Amniotic stem cell (primary cell): ENCODE data around the gene SPX.

ENCODE experiments used
- DNase-seq: peaks from one replicate; lab custom pipeline; 2025; lab: John Stamatoyannopoulos, UW

Gene SPX

DNA sequence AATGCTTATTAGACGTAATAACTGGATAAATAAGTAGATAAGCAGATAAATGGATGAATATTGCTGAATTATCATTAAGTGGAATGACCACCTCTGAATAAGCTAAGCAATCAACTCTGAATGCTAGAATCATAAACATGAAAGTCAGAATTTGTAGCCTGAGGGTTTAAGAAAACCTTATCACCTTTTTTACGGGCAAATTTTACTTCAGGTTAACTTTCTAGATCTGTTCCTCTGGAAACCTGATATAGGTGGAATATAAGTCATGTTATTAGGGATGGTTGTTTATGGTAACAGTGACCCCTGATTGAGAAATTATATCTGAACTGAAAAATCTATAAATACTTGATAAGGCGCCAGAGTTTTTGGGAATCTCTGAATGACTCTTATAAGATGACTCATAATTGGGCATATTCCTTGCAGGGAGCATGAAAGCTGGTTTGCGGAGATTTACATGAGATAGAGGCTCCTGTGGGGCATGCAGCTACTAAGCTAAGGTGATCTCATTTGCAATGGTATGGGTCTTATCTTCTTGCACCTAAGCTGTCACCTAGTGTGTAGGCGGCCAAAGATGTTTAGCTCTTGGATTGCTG lies 12.1 kb downstream of the SPX start:
- no peak for DNase-seq

DNA sequence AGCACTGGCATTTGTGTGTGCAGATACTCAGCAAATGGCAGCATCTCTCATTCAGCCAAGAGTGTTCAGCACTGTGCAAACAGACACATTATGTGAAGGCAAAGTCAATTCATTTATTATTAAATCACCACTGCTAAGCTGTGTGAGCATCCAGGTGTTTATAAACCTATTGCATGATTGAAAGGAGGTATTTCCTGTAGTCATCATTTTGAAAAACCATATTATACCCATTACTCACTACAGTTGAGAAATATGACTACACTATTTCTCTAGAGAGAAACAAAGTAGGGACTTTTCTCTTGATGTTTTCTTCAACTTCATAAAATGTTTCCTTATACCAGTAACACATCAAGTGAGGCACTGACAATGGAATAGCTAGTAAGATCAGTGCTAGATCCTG lies 13.7 kb downstream of the SPX start:
- DNase-seq = no peak

DNA sequence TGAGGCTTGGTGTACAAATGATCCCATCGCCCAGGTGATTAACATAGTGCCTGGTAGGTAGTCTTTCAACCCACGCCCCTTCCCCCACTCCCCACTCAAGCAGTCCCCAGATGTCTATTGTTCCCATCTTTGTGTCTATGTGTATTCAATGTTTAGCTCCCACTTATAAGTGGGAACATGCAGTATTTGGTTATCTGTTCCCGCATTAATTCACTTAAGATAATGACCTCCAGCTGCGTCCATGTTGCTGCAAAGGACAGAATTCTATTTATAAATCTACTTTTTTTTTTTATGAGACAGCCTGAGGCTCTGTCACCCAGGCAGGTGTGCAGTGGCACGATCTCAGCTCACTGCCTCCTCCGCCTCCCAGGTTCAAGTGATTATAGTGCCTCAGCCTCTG lies 15.7 kb downstream of the SPX start:
- DNase-seq = no peak

DNA sequence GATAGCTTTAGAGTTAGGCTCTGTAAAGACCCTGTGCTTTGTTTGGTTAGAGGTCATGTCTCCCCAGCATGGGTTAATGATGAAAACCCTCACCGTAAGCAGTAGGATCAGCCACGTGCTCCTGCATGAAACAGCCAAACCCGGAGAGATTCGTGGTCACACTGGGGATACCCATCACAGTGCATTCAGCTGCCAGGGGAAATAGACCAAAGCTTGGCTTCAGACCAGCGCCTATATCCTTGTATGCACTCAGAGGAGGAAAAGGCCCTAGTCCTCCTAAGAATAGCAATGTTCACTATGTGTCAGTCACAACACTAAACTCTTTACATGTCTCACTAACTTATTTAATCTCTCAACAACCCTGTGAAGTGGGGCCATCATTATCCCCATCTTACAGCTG lies 16.3 kb downstream of the SPX start:
- DNase-seq = no peak

DNA sequence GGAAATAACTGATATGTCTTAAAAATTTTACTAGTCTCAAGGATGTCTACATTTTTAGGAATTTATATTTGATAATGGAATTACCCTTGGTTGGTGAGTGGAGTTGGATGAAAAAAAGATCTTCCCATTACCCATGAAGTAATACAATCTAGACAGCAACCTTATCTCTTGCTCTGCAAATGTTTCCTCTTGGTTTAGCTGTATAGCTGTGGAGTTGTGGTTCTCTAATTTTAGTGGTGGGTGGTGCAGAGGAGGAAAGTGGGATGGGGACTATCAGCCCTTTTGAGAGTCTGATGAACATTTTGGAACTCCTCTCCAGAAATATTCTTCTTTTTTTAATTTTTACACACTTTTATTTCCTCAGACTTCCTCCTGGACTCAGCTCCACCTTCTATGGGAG lies 17.1 kb downstream of the SPX start:
- DNase-seq = no peak

DNA sequence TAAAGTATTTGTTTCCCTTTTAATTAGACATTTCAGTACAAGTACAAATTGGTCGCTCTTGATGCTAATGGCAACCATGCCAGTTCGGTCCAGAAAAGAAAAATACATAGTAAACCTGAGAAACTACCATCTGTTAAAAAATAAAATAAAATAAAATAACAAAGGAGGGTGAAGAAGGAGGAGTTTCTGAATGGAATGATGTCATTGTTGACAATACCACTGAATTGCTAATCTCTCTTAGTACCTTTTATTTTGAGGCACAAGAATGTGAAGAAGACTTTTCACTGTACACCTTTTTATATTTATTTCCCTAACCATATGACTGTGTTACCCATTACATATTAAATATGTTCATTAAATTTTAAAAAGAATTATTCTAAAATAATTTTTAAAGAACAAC lies 19.5 kb downstream of the SPX start:
- no peak for DNase-seq

DNA sequence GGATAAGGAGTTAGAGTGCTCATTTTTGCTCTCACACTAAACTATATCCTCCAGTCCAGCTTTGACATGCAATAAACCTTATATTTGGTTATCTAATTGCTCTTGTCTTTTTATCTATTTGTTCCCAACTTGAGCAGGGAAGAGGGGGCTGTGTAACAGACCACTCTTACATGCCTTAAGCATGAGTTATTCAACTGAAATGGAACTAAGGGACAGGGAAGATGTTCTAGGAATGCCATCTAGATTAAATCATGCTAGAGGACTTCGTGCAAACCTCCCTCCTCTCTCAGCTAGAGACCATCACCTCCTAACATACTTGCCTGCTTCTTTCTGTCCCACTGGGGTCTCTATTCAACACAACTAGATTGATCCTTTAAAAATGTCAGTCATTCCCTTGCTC lies 20.6 kb downstream of the SPX start:
- no peak for DNase-seq

DNA sequence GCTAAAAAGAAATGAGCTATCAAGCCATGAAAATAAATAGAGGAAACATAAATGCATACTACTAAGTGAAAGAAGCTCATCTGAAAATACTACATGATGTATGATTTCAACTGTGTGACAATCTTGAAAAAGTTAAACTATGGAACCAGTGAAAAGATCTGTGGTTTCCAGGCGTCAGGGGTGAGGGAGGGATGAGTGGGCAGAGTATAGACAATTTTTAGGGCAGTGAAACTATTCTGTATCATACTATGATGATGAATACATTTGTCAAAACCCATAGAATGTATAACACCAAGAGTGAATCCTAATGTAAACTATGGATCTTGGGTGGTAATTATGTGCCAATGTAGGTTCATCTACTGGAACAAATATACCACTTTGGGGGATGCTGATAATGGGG lies 21.3 kb downstream of the SPX start:
- DNase-seq = no peak

DNA sequence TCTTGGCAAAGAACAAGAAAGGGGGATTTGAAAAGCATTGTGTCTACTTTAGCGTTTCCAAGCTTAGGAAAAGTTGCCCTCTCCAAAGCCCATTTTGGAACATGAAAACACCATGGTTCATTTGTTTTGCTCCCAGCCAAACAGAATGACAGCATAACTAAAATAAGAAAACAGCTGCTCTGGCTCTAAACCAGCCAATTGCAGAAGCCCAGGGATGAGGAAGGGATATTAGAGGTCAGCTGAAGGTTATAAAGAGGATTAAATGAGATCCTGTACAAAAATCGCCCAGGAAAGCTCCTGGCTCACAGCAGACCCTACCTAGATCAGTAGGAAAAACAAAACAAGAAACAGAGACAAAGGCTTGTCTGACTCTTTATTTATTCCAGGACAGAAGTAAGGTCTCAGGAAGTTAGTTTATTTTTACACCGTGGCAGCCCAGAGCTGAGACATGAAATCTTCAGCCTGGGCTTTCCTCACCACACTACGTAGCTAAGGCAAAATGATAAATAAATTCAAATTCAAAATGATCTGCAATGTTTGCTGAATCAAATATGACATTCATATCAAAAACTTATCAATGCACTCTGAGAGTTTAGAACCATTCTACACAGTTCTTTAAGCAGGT lies 25.9 kb downstream of the SPX start:
- no peak for DNase-seq

DNA sequence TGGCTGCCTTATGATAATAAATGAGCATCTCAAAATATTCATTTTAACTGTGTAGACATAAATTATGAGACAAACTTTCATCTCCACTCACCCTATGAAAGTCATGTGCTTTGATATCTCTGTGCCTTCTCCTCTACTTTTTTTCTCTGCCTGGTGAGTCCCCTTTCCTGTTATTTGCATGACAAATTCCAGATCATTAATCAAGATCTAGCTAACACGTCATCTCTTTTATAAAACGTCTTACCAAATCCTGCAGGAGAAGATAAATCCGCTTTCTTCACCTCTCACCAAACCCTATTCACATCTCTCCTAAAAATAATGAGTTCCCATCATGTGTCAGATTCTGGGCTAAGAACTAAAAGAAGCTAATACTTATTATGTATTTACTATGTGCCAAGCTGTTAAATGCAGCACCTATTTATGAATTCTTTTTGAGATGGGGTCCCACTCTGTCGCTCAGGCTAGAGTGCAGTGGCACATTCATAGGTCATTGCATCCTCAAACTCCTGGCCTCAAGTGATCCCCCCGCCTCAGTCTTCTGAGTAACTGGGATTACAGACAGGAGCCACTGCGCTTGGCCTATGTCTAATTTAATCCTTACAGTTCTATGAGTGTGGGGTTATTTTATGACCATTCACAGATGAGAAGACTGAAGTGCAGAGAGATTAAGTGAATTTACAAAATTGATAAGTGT lies 26.7 kb downstream of the SPX start:
- DNase-seq = no peak

DNA sequence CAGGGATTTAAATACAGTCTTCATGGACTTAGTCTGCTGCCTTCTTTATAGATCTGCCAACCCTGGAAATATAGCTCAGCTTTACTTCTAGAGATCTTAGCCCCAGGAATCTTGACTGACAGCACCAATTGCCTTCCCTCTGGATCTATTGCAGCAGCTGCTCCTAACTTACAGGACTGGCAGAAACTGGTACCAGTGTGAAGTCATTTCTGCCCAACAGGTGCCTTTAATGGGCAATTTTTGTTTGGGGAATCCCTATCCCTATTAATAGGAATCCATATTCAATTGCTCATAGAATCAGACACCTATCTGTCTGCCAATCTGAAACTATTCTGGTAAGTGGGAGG lies 27.2 kb downstream of the SPX start:
- no peak for DNase-seq

DNA sequence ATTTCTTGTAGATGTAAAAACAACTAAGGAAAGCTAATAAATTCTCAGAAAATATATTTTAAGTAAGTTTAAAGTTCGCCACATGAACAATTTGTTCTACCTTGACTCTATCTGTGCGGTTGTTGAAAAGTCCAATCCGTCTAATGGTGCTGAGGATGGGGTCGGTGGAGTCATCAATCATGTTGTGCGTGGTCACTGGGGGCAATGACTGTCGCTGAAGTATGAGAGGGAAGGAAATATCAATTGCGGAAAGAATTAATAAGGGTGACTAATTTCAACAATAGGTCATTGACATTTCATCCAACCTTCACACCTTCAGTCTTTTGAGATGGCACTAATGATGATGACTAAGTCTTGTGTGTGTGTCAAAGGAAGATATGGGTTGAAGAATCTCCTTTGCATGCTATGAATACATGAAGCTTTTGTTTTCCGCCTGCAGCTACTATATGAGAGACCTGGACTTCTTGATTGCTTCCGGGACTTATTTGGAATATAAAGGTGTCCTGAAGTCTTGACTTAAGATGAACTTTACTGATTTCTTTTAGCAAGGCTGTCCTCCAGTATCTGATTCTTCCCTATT lies 32.1 kb downstream of the SPX start:
- DNase-seq = no peak

DNA sequence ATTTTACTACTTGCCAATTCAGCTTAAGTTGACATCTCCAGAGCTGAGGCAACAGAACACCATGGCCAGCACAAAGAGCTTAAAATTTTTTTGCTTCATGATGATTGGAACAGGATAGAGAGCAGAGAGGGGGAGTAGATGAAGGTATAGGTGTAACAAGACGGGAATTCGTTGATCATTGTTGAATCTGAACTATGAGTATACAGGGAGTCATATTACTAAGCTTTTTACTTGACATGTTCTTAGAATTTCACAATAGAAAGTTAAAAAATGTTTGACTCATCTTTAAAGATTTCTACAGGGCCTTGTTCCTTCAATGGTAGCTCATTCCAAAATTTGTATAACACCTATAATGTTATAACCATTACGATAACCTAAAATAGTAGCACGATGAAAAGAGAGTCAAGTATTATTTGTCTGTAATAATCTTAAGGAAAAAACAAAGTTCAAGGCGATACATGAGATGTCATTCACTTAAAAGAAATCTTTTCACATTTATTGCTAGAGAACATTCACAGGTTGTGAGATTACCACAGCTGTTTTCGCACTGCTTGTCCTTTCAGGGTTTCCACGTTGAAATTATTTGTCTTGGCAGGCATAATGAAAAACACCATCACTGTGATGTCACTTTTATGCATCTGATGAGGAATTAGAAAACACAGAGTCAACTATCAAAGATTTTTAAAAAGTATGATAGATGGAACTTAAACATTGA lies 33.9 kb downstream of the SPX start:
- DNase-seq = no peak

DNA sequence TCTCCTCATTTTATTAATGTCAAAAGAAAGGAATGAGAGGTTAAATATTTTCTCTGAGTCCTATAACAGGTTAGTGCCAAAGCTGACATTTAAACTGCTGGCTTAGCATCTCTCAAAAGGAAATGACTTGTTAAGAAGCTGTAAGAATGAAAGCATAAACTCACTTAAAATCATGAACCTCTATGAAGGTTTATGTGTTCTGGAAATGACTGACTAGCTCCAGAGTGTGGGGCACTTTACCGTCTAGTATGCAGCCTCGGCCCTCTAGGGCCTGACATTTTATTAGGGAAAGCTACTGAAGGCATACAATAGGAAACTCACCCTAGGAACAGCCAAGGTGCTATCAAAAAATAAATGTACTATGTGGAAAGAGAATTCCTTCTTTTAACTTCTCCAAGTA lies 35.1 kb downstream of the SPX start:
- DNase-seq = no peak

DNA sequence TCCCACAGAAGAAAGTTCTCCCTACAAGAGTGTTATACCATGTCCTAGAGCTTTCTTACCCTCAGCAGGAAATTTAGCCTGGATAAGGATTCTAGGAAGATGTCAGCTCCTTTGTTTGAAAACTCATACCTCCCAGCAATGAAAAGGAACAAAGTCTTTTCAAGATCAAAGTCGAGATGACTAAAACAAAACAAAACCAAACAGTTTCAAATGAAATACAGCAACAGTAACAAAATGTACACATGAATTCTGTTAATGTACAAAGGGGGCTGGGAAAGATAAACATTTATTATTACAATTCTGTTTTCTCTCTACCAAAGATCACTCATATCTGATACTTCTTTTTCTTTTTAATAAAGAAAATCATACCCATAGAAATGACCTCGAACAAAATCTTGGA lies 36.8 kb downstream of the SPX start:
- DNase-seq = no peak

DNA sequence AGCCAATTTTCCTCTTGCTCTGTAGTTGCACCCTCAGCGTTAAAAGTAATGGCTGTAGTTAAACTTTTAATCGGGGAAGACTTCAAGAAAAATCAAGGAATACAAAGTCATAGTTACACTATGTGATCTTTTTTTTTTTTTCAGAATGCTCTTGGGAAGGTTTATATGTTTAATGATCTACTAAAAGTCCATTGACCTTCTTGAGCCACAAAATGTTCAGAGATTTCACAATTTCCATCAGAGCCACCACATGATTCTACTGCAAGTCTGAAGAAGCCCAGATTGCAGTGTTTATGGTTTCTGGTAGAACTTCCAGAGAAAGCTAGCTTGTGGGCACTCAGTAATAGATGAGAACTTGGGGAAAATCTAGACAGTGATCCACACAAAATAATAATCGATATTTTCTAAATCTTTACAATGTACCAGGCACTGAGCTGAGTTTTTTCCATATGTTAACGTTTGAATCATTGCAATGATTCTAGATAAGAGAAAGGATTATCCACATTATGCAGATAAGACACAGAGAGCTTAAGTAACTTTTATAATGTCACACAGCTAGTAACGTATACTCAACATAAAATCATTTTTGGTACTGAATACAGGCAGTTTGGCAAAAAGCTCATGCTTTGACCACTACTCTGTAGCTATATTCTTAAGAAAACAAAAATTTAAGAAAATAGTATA lies 40.3 kb downstream of the SPX start:
- DNase-seq = no peak

DNA sequence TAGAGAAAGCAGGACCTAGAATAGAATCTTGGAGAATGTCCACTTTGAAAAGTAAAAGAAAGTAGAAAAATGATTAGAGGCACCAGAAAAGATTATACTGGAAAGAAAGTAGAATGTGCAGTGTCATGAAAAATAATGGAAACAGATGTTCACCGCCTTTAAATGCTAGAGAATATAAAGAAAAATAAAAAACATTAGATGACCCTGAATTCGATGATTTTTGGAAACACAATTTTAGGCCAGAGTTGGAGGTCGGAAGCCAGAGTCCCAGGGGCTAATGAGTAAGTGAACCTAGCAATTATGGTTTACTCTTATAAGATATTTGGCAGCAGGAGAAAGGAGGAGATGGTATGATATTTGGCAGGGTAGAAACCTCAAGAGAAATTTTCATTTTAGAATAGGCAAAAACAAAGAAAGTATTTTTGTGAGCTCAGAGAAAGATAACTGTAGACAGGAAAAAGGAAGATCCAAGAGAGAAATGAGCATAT lies 40.9 kb downstream of the SPX start:
- DNase-seq = no peak

DNA sequence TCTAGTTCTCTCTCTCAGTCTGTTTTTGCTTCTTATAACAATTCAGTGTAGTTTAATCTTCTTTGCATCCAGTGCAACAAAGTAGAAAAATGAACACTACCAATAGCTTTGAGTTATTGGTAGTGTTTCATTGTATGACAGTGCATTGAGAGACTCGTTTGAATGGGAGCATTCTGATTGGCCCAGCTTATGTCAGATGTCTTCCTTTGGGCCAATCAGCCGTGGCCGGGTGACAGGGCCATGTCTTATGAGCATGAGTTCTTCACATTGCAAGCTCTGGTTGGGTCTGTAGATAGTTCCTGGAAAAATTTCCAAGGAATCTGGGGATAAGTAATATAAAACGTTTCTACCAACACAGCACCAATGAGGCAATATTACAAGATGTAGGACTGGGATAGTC lies 42.0 kb downstream of the SPX start:
- no peak for DNase-seq

DNA sequence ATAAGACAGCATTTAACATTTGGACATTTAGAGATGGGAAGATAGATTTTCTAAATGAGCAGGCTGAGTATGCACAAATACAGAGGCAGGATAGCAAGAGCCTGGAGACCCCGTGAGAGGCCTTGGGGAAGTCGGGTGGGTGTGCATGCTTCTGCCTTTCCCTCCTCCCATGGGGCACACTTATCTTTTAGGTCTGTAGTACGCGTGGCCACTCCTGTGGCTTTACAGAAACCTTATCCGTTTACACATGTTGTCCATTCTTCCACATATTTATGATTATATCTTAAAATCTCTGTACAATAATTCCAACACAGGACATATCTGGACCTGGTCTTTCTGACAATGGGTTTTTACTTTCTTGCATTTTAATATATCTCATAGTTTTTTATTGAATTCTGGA lies 45.0 kb downstream of the SPX start:
- DNase-seq = no peak

DNA sequence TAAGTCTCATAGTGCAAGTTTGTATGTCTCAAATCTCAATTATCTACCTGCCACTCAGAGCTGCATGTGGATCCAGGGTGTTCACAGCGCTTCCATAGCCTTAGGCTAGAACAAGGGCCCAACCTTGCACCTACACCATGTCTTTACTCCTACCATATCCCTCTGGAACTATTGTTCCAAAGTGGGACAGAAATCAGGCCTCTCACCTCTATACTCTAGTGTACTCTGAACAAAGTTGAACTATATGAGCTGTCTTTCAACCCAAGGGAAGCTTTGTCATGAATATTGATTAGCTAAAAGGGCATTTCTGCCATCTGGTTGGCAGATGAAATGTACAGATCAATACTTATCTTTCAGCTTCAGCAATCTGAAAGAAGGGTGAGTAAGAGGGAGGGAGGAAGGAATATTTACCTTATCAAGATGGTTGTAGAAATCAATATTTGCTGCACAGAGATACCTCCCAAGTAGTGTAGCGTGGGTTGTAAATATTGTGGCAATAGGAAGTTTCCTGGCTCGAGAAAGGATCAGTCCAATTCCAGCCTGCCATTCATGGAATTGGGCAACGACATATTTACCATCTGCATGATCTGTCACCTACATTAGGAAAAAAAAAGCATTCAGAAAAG lies 47.8 kb downstream of the SPX start:
- DNase-seq = no peak

DNA sequence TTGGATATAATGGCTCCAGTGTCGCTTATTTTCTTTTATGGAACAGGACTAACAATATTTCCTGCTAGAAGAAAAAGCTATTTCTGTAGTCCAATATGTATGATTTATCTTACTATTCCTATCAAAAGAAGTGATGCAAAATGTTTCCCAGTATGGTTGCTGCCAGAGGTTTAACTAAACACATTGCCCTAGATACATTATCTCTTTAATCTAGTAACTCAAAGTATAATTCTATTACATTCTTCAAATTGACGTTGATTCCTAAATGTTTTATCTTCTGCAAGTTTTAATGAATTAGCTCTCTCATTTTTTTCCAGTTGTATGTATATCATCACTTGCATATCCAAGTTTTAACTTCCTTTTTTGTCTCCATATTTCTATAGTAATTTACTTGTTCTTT lies 50.3 kb downstream of the SPX start:
- DNase-seq = no peak

DNA sequence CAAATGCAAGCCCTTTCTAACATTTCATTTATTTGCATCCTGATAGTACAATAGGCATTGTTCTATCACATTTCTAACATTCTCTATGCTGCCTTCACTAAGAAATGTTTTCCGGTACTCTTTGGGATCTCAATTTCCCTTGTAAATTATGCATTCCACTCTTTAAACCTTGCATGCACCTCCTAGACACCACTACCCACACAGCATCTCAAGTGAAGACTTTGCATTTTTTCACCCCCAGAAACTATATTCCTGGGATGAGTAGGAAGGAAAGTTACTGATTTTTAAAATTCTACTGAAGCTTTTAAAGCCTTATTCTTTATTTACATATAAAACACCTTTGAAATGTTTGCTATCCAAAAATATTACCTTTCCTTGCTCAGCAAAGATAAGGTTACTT lies 51.4 kb downstream of the SPX start:
- no peak for DNase-seq
